Panc1 (cell line): ENCODE measurements around the gene ELAVL1.

Experiments
- POLR2AphosphoS5 ChIP-seq: IDR thresholded peaks from 2 replicates; pipeline ENCODE4 v1.6.1; 2012; ENCODE audit warnings: mild to moderate bottlenecking, low read depth, low read length, moderate library complexity
- SIN3A ChIP-seq: IDR thresholded peaks from 2 replicates; pipeline ENCODE4 v1.6.1; 2012; ENCODE audit warnings: low read depth, mild to moderate bottlenecking, low read length, moderate library complexity, borderline replicate concordance; ENCODE audit not compliant: insufficient read depth

DNA sequence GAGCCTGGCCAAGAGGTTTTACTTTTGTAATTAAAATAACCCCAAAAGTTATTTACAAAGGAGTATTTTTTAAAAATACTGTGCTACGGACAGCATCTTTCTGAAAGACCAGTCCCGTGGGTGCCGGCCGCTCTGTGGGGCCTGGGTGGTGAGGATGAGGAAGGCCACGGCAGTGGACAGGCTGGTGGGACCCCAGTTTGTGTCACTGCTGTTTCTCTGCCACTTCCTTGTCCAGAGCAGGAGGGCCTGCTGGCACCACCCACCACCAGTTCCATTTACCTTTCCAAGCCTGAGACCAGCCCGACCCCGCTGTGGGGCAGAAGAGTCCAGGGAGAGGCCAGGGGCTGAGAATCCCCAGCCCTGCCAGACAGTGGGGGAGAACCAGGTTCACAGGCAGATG lies 23.8 kb downstream of the ELAVL1 start:
- TF ChIP-seq SIN3A = no peak
- TF ChIP-seq POLR2AphosphoS5 = no peak
